ENCODE measurements around the gene SFXN4.

DNA sequence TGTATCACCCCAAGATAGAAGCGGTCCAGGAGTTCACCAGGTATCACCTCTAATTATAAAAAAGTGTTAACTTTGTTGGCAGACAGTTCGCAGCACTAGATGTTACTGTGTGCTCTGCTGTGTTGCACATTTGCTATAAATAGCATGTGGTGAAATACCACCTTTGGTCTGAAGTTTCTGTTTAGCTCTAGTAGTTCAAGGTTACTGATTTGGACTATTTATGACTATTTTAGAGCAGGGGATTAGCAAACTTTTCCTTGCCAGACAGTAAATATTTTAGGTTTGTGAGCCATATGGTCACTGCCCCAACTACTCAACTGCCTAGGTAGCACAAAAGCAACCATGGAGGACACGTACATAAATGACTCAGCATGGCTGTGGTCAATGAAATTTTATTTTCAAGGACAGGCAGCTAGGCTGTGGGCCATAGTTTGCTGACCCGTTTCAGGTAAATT is 45.1 kb downstream of the SFXN4 start:
- TF ChIP-seq, protein P1, sequence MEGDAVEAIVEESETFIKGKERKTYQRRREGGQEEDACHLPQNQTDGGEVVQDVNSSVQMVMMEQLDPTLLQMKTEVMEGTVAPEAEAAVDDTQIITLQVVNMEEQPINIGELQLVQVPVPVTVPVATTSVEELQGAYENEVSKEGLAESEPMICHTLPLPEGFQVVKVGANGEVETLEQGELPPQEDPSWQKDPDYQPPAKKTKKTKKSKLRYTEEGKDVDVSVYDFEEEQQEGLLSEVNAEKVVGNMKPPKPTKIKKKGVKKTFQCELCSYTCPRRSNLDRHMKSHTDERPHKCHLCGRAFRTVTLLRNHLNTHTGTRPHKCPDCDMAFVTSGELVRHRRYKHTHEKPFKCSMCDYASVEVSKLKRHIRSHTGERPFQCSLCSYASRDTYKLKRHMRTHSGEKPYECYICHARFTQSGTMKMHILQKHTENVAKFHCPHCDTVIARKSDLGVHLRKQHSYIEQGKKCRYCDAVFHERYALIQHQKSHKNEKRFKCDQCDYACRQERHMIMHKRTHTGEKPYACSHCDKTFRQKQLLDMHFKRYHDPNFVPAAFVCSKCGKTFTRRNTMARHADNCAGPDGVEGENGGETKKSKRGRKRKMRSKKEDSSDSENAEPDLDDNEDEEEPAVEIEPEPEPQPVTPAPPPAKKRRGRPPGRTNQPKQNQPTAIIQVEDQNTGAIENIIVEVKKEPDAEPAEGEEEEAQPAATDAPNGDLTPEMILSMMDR (IDR thresholded peaks at IDR 0.05; ENCODE audit: low read depth, low read length), result no peak
- TF ChIP-seq POLR2A (IDR thresholded peaks at IDR 0.05; ENCODE audit: extremely low read depth, insufficient read length), result no peak
